22Rv1 (cell line): ENCODE measurements around the gene KRT77.

Experiments
- CTCF ChIP-seq: fragments of 450-650 bp; IDR thresholded peaks from 2 replicates; pipeline ENCODE4 v1.5.1; 2017; ENCODE audit warnings: mild to moderate bottlenecking
- ZFX ChIP-seq: fragments of 450-650 bp; IDR thresholded peaks from 2 replicates; pipeline ENCODE4 v1.6.1; 2017; ENCODE audit warnings: antibody characterized with exemption, borderline replicate concordance

GRCh38 chr12:52686063-52686462 is 17.3 kb downstream of the KRT77 start:
- TF ChIP-seq CTCF: no peak
- no peak for TF ChIP-seq ZFX
